Measurements from ENCODE around the gene PDLIM5.
A peak's percentile ranks its signal among the peaks of the same experiment; 100 is the strongest.

The PDLIM5 gene

DNA sequence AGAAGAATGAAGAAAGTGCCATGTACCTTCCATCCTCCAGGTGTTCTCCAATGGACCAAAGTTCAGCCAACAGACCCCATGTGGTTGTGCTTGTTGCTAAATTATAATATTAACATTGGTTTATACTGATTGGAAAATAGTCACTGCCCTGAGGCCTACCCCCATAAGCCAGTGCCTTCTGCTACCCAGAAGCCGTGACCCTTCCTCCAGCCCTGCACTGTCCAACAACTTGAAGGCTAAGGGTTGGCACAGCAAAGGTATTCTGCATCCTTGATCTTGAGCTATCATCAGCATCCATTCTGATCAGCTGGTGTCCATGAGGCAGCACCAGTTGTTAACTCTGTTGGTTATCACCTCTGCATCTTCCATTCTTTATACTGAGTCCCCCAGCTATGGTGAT, 239.8 kb downstream of the PDLIM5 start:
- Histone ChIP-seq H3K36me3 (replicated peaks) (no peaks in the 10 kb centered on the region), H3K27ac (no peak overlapping the region), H3K27me3 (replicated peaks) (no peaks in the 10 kb centered on the region), H3K4me3 (ENCODE audit: low read depth, low read length) (no peak overlapping the region)
- no peak for DNase-seq
- TF ChIP-seq, protein P1, sequence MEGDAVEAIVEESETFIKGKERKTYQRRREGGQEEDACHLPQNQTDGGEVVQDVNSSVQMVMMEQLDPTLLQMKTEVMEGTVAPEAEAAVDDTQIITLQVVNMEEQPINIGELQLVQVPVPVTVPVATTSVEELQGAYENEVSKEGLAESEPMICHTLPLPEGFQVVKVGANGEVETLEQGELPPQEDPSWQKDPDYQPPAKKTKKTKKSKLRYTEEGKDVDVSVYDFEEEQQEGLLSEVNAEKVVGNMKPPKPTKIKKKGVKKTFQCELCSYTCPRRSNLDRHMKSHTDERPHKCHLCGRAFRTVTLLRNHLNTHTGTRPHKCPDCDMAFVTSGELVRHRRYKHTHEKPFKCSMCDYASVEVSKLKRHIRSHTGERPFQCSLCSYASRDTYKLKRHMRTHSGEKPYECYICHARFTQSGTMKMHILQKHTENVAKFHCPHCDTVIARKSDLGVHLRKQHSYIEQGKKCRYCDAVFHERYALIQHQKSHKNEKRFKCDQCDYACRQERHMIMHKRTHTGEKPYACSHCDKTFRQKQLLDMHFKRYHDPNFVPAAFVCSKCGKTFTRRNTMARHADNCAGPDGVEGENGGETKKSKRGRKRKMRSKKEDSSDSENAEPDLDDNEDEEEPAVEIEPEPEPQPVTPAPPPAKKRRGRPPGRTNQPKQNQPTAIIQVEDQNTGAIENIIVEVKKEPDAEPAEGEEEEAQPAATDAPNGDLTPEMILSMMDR (IDR thresholded peaks at IDR 0.05; ENCODE audit: low read depth, low read length, missing control alignments), result no peak
- in situ Hi-C loops (cut with HindIII; ENCODE audit: low pct_ligation_motif_present, low sequenced_read_pairs), result no loop called here

DNA sequence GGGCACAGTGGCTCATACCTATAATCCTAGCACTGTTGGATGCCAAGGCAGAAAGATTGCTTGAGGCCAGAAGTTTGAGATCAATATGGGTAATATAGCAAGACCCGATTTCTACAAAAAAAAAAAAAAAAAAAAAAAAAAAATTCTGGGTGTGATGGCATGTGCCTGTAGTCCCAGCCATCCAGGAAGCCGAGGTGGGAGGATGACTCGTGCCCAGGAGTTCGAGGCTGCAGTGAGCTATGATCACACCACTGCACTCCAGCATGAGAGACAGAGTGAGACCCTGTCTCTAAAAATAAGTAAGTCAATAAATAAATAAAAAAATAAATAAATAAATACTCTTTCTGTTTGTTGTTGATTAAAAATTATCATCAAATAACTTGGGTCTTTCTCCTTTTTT, 243.6 kb downstream of the PDLIM5 start:
- in situ Hi-C loops (cut with HindIII; ENCODE audit: low pct_ligation_motif_present, low sequenced_read_pairs), result no loop called here
- H3K27me3 ChIP-seq (replicated peaks), result no peaks in the 10 kb centered on the region
- DNase-seq, result no peak

DNA sequence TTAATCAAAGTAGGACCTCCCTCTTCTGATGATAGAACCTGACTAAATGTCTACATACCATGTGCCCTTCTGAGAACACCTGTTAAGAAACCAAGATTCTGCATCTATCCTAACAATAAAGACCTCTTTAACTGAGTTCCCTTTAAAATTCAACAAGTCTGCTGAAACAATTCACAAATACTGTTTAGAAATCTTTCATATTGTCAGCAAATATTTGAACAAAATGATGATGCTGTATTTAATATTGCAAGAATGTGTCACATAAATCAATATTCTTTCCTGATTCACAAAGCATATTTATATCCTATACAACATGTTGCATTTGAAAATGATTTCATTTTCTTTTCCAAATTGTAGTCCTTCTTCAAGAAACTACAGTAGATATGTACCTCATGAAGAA, 246.4 kb downstream of the PDLIM5 start:
- DNase-seq, result no peak
- Histone ChIP-seq H3K4me3 (ENCODE audit: low read depth, low read length) (no peak overlapping the region), H3K27me3 (replicated peaks) (no peaks in the 10 kb centered on the region), H3K27ac (no peak overlapping the region), H3K36me3 (replicated peaks) (no peaks in the 10 kb centered on the region)
- TF ChIP-seq, protein P1 (IDR thresholded peaks at IDR 0.05; ENCODE audit: low read depth, low read length, missing control alignments), result no peak
- in situ Hi-C loops (cut with HindIII; ENCODE audit: low pct_ligation_motif_present, low sequenced_read_pairs), result no loop called here

More for the DNA sequence above, 243.6 kb downstream of the PDLIM5 start:
- no peaks in the 10 kb centered on the region for H3K36me3 ChIP-seq (replicated peaks)
- no peak overlapping the region for H3K27ac ChIP-seq
- TF ChIP-seq, protein P1 (IDR thresholded peaks at IDR 0.05; ENCODE audit: low read depth, low read length, missing control alignments), result no peak
- no peak overlapping the region for H3K4me3 ChIP-seq (ENCODE audit: low read depth, low read length)

DNA sequence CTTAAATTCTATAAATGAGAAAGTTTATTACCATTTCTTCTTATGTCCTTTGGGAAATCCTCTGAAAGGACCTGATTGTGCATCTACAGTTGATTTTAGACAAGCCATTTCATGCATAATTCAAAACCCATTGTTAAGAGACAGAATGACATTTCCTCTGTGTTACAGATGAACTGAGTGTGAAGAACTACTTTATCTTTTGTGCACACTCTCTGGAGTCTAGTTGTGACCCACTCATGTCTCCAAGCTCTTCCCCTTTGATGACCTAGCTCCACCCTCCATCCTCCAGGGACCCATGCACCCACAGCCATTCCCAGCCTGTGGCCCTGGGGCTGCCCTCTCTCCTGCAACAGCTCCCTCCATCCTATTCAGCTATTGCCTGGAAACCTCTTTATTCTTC, 248.6 kb downstream of the PDLIM5 start:
- Histone ChIP-seq H3K36me3 (replicated peaks) (no peaks in the 10 kb centered on the region), H3K4me3 (ENCODE audit: low read depth, low read length) (no peak overlapping the region), H3K27me3 (replicated peaks) (no peaks in the 10 kb centered on the region), H3K27ac (no peak overlapping the region)
- no peak for DNase-seq
- in situ Hi-C loops (cut with HindIII; ENCODE audit: low pct_ligation_motif_present, low sequenced_read_pairs), result no loop called here
- TF ChIP-seq, protein P1 (IDR thresholded peaks at IDR 0.05; ENCODE audit: low read depth, low read length, missing control alignments), result no peak

DNA sequence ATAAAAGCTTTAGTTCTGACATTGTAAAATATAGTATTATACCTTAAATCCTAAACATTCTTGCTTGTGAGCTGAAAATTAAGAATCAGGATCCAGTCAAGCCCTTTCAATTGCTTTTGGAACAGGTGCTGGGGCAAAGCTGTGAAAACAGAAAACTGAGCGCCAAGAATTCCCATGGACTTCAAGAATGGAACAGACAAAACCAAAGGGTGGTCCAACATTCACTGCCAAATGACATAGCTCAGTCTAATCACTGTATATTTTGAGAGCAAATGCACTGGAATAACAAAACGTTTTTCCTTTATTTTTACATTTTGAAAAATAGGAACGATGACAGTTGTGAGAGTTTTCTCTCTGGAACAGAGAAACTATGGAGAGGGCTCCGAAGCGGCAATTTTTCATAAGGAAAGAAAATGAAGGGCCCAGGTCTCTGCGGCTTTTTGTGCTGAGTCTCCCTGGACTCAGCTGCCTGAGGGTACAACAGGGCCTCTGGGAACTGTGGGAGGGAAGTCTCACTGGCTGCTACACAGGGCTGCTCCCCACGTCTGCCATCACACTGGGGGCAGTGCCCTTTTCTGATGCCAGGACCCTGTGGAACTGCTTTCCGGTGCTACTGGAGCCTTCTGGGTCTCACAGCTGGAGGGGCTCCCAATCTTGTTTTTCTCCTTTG, 250.0 kb downstream of the PDLIM5 start:
- Histone ChIP-seq H3K27ac (no peak overlapping the region), H3K36me3 (replicated peaks) (no peaks in the 10 kb centered on the region), H3K4me3 (ENCODE audit: low read depth, low read length) (peak overlapping the region; percentile 15), H3K27me3 (replicated peaks) (no peaks in the 10 kb centered on the region)
- TF ChIP-seq, protein P1 (IDR thresholded peaks at IDR 0.05; ENCODE audit: low read depth, low read length, missing control alignments), result no peak
- DNase-seq, result no peak
- in situ Hi-C loops (cut with HindIII; ENCODE audit: low pct_ligation_motif_present, low sequenced_read_pairs), result no loop called here

DNA sequence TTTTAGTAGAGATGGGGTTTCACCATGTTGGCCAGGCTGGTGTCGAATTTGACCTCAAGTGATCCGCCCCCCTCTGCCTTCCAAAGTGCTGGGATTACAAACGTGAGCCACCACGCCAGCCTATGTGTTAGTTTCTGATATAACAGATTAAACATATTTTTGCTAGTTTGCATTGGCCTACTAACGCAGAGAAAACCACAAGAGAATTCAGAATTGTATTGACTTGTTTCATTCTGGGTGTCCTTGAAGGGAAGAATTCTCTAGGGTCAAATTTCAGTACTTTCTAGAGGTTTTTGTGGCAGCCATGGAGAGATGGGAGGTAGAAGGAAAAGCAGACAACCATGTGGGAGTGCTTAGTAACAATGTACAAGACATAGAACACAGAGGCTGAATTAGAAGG, 259.9 kb downstream of the PDLIM5 start:
- H3K36me3 ChIP-seq (replicated peaks), result no peaks in the 10 kb centered on the region
- H3K4me3 ChIP-seq (ENCODE audit: low read depth, low read length), result no peak overlapping the region
- no peak overlapping the region for H3K27ac ChIP-seq
- TF ChIP-seq, protein P1 (IDR thresholded peaks at IDR 0.05; ENCODE audit: low read depth, low read length, missing control alignments), result no peak
- in situ Hi-C loops (cut with HindIII; ENCODE audit: low pct_ligation_motif_present, low sequenced_read_pairs), result no loop called here
- no peak for DNase-seq
- H3K27me3 ChIP-seq (replicated peaks), result no peaks in the 10 kb centered on the region
